GM18526 (cell line): ENCODE results near the gene PLXNB1.

ENCODE experiments used
- POLR2A ChIP-seq: IDR thresholded peaks from 3 replicates; pipeline ENCODE4 v1.6.1; 2011; ENCODE audit not compliant: insufficient read length; ENCODE audit errors: extremely low read depth

Gene PLXNB1

GRCh38 chr3:48466386-48467109 is 36.7 kb upstream of the PLXNB1 start:
- TF ChIP-seq POLR2A = no peak

- TF ChIP-seq POLR2A = peak; percentile 97
These were observed 35.9 kb upstream of the PLXNB1 start for GRCh38 chr3:48465531-48466378.

GRCh38 chr3:48465237-48465530 is 35.3 kb upstream of the PLXNB1 start:
- TF ChIP-seq POLR2A = no peak

GRCh38 chr3:48464713-48465221 is 34.9 kb upstream of the PLXNB1 start:
- TF ChIP-seq POLR2A = no peak

GRCh38 chr3:48463703-48464102 is 33.8 kb upstream of the PLXNB1 start:
- TF ChIP-seq POLR2A = no peak

GRCh38 chr3:48460517-48460902 is 30.6 kb upstream of the PLXNB1 start:
- TF ChIP-seq POLR2A = no peak

GRCh38 chr3:48459773-48460516 is 30.1 kb upstream of the PLXNB1 start:
- no peak for TF ChIP-seq POLR2A

GRCh38 chr3:48459331-48459730 is 29.4 kb upstream of the PLXNB1 start:
- no peak for TF ChIP-seq POLR2A

- no peak for TF ChIP-seq POLR2A
These were observed 26.6 kb upstream of the PLXNB1 start for GRCh38 chr3:48456456-48456855.

GRCh38 chr3:48451270-48451669 is 21.4 kb upstream of the PLXNB1 start:
- no peak for TF ChIP-seq POLR2A

- TF ChIP-seq POLR2A = peak; percentile 98
These were observed 16.7 kb upstream of the PLXNB1 start, which contains the start of gene ATRIP for GRCh38 chr3:48446425-48447193. ATRIP (plus strand) TSS chr3:48446737; CDS start chr3:48446846, 109 bp downstream.

- TF ChIP-seq POLR2A = no peak
These were observed 16.1 kb upstream of the PLXNB1 start for GRCh38 chr3:48446043-48446424.

GRCh38 chr3:48445277-48445882 is 15.5 kb upstream of the PLXNB1 start:
- TF ChIP-seq POLR2A = no peak

- TF ChIP-seq POLR2A = no peak
These were observed 12.1 kb upstream of the PLXNB1 start for GRCh38 chr3:48441940-48442339.

GRCh38 chr3:48440590-48440958 is 10.7 kb upstream of the PLXNB1 start:
- no peak for TF ChIP-seq POLR2A
